Activated naive CD4-positive, alpha-beta T cell treated with Interleukin-2 at 50 U/mL for 16 hours (primary cell): ENCODE measurements around the gene FNDC11.
"Not testable (repeated sequence)": the region's sequence is repeated elsewhere in the genome, so short reads cannot be mapped to it uniquely, and the experiment has no call there.

Source experiments
- DNase-seq: peaks from one replicate; pipeline ENCODE4 v3.0.0-alpha.2; 2020

The FNDC11 gene, protein sequence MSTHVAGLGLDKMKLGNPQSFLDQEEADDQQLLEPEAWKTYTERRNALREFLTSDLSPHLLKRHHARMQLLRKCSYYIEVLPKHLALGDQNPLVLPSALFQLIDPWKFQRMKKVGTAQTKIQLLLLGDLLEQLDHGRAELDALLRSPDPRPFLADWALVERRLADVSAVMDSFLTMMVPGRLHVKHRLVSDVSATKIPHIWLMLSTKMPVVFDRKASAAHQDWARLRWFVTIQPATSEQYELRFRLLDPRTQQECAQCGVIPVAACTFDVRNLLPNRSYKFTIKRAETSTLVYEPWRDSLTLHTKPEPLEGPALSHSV

DNA sequence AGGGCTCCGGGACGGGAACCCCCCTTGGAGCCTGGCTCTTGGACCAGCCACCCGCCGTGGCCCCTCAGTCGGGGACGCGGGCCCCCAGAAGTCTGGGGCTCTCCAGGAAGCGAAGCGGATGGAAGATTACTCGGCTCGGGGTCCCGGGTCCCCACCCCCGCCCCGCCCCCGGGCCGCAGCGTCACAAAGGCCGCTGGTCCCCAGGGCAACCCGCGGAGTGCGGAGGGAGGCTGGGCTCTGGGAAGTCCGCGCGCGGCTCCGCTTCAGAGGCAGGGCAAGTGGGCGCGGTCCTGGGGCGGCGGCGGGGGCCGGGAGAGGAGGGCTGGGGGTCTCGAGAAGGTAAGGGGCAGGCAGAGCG is at the start of gene FNDC11:
FNDC11 (plus strand) TSS at position 227 of the 358 bp plus-strand sequence. CDS start 1,505 bp downstream, outside the sequence.
- DNase-seq: peak; percentile 45

DNA sequence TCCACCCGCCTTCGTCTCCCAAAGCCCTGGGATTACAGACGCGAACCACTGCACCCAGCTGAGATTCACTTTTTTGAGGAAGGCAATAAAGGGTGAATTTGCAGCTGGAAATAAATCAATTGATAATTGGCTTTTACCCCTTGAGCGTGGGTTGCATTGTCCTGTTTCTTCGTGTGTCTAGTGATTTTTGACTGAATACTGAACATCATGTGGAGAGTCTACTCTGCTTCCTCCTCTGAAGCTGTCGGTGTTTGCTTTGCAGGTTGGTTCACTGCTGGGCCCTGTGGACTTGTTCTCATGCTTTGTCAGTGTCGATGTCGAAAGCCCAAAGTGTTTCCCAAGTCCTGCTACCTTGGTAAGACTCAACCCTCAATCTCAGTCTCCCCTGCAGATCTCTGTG is 49.3 kb upstream of the FNDC11 start:
- no peak for DNase-seq

DNA sequence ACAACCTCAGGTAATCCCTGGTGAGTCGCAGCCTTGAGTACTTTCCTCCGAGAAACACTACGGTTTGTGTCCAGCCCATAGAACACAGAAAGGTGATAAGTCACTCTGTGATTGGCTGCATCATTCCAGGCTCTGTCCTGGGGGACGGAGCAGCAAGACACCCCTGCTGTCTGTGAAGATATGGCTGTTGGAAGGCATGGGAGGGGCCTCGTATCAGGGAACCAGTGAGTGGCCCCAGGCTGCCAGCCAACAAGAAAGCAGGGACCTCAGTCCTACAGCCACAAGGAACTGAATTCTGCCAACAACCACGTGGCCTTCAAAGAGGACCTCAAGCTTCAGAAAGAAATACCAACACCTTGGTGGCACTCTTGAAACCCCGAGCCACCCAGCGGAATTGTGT is 48.7 kb upstream of the FNDC11 start:
- DNase-seq: no peak

DNA sequence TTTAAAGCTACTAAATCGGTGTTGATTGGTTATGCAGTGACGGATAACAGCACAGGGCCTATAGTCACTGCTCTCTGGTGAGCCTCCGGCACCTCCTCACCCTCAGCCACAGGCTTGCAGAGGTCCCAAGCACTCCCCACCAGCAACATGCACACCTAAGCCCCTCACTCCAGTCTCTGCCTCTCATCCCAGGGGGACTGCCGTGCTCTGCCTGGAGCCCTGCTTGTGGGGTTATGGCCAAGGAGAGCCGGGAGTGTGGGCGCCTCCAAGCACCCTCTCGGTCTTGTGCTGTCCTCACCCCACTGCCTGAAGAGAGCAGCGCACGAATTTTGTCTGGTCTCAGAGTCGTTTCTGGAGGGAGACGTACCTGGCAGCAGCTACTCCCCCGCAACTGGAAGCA is 48.2 kb upstream of the FNDC11 start:
- no peak for DNase-seq

DNA sequence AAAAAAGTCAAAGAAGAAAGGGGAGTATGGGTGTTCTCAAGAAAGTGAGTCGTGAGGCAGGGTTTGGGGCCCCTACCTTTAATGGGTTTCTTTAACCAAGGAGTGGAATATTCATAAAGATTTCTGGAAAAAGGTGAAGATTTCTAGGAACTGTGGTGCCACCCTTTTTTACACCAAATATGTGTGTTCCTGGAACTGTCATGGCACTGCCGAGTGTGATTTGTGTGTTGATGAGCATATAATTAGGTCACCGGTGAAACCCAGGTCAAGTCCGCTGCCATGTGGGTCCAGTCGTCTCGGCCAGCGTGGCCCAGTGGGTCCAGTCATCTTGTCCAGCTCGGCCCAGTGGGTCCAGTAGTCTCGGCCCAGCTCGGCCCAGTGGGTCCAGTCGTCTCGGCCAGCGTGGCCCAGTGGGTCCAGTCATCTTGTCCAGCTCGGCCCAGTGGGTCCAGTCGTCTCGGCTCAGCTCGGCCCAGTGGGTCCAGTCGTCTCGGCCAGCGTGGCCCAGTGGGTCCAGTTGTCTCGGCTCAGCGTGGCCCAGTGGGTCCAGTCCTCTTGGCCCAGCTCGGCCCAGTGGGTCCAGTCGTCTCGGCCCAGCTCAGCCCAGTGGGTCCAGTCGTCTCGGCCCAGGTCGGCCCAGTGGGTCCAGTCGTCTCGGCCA is 46.7 kb upstream of the FNDC11 start:
- DNase-seq: no peak

DNA sequence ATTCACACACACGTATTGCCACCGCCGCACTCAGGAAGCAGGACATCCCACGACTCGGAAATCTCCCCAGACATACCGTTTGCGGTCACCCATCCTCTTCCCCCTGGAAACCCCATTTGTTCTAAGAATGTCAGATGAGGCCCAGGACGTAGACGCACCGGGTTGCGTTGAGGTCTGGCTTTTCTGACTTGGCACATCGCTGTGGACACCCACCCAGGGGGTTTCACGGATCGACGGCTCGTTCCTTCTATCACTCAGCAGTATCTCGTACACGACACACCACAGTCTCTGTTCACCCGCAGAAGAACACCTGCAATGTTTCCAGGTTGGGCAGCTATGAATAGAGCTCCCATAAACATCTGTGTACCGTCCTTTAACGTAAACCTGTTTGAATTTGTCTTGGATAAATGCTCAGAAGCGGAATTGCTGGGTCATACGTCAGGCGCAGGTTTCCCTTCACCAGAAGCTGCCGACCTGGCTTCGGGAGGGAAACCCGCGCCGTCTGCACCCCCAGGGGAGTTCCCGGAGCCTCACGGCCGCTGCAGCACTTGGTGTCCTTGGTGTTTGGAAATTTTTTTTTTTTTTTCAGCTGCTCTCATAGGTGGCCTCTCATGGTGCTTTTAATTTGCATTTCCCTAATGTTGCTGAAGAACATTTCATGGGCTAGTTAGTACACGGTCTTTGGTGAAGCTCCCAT is 45.7 kb upstream of the FNDC11 start:
- no peak for DNase-seq

DNA sequence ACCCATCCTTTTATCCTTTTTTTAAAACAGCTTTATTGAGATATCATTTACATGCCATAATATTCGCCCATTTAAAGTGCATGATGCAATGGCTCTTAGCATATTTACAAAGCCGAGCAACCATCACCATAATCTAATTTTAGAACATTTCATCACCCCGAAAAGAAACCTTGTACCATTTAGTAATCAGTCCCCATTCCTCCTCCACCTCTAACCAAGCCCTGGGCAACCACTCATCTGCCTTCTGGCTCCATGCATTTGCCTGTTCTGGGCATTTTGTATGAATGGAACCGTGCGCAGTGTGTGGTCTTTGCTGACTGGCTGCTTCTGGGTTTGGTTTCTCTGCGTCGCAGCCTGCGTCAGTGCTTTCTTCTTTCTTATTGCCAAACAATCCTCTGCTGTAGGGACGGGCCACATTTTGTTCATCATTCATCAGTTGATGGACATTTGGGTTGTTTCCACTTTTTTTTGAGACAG is 44.8 kb upstream of the FNDC11 start:
- no peak for DNase-seq

DNA sequence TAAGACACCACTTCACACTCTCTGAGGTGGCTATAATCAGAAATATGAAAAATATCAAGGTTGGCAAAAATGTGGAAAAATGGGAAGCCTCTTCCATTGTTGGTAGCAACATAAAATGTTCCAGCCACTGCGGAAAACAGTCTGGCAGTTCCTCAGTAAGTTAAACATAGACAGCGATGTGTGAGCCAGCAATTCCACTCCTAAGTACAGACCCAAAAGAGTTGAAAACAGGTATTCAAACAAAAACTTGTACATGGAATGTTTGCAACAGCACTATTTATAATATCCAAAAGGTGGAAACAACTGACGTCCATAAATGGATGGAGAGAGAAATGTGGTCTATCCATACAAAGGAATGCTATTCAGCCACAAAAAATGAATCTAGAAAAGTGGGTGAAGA is 40.8 kb upstream of the FNDC11 start:
- DNase-seq: no peak

DNA sequence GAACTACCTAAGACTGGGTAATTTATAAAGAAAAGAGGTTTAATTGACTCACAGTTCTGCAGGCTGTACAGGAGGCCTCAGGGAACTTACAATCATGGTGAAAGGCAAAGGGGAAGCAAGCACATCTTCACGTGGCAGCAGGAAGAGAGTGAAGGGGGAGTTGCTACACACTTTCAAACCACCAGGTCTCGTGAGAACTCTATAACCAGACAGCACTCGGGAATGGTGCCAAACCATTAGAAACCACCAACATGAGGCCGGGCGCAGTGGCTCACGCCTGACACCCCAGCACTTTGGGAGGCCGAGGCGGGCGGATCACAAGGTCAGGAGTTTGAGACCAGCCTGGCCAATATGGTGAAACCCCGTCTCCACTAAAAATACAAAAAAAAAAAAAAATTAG is 39.4 kb upstream of the FNDC11 start:
- not testable (repeated sequence) for DNase-seq

DNA sequence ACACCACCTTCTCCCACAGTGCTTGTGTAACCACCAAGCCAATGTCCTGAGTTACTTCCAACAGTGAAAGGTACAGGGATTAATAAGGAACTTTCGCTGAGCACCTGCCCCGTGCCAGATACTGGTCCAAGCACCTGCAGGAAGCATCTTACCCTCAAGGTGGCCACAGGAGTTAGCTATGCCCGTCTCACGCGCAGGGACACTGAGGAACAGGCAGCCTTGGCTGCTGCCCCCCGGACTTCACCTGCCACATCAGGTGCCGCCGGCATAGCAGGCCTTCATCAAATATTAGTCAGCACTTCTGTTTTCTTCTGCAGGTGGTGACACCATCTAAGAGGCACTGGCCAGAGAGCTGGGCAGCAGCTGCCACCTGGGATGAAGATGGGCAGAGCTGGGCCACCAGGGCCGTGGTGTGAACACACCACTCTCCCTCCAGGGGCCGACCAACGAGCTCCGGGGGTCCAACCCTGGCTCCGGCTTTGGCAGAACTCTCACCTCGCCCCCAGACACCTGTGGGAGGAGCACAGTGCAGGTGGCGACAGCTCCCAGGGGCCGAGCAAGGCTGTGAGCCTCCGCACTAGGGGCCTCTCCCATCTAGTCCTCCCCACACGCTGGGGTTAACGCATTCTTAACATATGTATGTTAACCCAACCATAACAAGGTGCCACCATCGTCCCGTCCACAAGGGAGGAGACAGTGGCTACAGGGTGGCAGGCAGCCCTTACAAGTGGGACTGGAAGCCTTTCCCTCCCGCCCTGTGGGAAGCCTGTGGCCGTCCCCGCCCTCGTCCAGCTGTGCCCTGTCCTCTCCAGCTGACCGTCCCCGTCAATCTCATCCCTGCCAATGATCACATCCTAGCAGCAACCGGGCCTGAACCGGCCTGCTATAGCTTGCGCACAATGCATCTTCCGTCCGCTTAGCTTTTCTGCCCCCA is 36.3 kb upstream of the FNDC11 start:
- DNase-seq: no peak

DNA sequence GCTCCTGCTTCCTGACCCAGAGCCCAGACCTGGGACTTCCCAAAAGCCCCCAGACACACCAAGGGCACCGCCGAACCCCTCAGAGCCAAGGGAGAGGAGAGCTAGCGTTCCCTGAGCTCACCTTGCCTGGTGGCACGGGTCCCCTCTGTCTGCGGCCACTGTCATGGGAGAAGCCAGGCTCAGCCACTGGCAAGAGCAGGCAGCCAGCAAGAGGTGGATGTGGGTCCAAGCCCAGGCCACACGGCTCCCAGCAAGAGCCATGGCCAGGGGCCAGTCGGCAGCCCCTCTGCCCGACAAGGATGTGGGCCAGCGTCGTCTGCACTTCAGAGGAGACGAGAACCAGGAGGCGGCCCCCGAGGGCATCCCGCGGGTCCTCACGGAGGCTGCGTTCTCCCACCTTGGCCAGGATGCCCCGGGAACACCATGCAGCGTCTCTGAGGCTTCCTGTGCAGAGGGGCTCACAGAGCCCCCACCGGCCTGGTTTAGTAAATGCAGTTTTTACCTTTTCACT is 35.6 kb upstream of the FNDC11 start:
- DNase-seq: no peak

DNA sequence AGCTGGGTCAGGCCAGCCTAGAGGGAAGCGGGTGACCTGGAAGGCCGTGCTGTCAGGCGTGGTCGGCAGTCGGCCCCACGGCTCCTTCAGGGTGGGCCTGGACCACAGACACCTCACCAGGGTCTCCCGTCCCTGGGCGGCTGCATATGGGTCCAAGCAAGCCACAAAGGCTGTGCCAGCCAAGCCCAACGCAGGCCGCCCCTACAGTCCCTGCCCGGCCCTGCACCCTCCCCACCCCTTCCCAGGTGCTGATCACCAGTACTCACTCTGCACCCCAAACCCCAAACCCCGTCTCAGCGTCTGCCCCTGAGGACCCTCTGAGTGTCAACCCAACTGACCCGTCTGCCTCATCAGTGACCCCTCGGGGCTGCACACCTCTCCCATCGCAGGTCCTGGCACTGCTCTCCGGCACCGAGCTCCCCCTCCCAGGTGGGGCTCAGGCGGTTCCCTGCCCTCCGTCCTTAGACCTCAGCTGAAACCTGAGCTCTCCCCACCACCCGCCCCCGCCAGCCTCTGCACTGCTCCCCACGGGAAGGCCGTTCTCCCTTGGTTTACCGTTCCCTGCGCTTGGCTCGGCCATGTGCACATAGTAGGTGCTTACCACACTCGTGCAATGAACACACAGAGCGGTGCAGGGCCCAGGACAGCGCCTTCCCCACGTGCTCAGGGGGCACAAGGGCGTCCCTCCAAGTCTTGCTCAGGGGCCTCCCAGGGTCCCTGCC is 34.9 kb upstream of the FNDC11 start:
- DNase-seq: no peak

DNA sequence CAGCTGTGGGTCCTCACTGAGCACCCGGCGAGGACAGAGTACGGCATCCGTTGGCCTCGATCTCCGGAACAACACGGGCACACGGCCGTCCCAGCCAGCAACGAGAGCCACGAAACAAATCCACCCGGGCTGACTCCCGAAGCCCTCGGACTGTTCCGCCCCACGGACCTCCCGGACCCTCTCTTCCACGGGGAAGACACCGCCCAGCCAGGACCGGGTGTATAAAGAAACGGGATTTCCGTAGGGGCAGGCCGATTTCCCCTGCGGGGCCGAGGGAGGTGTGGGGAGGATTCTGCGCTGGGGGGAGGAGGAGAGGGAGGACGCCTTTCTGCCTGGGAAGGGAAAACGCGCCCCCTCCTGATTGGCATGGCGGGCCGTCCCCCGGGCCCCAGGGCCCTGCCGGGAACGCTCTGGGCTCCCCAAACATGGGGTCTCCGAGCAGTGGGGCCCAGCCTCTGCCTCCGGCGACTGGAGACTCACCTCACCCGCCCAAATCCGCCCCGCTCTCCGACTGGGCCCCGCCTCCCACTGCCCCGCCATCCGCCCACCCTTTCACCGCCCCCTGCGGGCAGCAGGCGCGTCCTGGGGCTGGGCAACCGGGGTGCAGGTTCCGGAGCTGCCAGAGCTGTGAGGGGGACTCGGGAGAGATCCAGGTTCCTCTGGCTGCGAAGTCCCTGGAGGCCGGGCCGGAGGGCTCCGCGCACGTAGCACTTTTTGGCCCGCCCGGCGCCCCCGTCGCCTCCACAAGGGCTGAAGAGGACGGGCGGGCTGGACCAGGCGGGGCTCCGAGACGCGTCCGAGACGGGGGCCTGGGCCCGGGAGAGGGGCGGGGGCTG is 34.1 kb upstream of the FNDC11 start:
- DNase-seq: peak; percentile 67

DNA sequence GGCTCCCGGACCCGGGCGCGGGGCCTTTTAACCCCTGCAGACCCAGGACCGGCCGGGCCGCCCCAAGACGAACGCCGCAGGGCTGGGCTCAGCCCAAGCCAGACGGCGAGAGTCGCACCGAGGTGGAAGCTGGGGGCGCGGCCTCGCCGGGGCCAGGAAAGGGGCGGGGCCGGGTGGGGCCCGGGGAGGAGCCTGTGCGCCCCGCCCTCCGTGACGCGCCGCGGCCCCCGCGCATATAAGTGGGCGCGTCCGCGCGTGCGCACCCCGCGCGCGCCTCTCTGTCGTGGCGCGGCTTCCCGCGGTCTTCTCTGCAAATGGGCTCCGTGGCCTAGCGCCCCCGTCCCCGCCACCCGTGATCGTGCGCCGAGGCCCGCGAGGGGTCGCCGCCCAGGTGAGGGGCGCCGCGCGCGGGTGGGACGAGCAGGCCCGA is 33.4 kb upstream of the FNDC11 start, which contains the start of gene PPDPF:
PPDPF (plus strand) TSS at position 262 of the 430 bp plus-strand sequence. CDS start 544 bp downstream, outside the sequence.
- DNase-seq: peak; percentile 79

DNA sequence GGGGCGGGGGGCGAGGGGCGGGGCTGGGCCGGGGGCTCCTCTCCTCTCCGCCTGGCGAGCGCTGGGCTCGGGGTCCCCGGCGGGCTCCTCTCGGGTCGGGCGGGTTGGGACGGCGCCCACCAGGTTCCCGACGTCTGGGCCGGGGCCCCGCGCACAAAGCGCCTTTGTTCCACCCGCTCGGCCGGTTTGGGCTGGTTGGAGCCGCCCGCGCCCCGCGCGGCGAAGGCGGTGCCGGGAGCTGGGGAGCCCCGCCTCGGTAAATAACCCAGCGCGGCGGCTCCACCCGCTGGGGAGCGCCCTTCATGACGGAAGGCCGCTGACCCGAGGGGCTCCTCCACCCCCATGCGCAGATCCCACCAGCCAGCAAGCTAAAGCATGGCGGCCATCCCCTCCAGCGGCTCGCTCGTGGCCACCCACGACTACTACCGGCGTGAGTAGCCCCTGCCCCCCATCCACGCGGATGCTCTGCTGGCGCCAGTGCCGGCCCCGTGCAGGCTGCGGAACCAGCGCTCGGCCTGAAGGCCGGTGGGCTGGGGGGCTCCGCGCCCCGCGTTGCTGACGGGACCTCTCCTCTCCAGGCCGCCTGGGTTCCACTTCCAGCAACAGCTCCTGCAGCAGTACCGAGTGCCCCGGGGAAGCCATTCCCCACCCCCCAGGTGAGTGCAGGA is 32.9 kb upstream of the FNDC11 start:
- DNase-seq: peak; percentile 75

DNA sequence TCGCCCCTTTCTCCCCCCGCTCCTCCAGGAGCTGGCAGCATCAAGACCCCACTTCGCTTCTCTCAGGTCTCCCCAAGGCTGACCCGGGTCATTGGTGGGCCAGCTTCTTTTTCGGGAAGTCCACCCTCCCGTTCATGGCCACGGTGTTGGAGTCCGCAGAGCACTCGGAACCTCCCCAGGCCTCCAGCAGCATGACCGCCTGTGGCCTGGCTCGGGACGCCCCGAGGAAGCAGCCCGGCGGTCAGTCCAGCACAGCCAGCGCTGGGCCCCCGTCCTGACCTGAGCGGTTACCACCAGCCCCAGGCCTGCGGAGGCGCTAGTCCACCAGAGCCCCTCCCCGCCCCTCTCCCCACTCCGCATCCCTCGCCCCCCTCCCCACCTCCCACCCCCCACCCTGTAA is 32.4 kb upstream of the FNDC11 start:
- DNase-seq: no peak

DNA sequence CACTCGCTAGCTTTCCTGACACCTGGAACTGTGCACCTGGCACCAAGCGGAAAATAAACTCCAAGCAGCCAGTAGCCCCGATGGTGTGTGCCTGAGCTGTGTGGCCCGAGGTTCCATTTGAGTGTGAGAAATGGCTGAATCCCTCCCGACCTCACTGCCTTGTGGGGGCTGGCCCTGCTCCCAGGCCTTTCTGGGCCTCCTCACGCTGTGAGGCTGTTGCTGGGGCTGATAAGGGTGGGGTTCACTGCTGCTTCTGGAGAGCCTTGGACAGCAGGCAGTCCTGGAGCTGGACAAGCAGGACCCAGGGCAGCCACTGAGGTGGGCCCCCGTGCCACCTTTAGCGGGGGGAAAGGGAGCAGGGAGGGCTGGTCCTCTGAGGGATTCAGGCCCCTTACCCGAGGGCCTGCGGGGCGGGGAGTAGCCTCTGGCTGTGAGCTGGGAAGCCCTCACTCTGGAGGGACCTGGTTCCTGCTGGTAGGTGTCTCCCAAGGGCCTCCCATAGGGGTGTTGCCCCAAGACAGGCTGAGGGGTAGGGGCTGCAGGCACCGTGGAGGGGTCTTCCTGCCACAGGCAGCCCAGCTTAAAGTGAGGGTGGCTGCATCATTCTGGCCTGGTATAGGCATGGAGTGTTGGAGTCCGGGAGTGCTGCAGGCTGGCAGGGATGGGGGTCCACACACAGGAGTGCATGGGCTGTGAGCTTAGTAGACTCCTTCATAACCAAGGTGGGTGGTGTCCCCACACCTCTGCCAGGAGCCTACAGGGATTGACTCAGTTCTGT is 31.7 kb upstream of the FNDC11 start:
- DNase-seq: no peak

DNA sequence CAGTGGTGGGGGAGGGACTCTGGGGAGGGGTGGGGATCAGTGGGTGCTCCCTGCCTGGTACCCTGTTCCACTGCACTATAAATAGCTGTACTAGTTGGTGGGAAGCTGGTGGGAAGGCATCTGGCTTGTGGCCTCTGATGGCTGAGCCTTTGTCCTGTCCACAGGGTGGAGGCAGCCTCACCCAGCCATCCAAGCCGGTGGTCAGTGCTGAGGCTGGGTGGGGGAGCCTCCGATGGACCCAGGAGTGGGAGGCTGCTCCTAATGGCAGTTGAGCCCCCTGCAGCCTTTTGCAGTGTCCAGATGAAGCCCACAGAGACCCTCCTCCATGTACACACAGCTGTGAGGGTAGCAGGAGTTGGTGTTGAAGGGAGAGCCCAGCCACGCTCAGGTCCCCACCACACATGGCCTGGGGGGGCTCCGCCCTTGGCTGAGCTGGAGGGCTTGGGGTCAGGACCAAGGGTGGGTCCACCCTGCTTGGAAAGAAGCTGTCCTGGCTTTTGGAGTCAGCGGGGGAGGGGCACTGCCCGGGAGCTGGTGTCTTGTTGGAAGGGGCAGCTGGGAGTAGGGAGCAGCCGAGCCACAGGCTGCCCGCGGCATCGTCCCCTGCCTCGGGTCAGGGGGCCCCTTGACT is 30.9 kb upstream of the FNDC11 start:
- DNase-seq: no peak

DNA sequence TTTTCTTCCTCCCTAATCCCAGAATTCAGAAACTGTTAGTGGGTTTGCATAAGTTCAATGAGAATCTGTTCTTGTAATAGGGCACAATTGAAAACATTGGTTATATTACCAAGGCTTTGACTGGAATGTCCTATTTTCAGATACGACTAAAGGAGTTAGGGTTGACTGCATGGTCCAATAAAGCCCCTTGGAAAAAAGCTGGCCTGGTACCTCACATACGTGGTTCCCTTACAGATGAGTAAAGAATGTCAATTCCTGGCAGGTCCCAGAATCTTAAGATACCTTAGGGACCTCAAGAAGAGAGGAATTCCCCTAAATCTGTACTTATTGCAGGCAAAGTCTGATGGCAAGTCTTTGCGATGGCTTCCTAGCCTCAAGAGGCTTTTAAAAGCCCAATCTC is 28.8 kb upstream of the FNDC11 start:
- DNase-seq: no peak
